Endothelial cell of umbilical vein (primary cell): Measurements from ENCODE around the gene SNX9.

Source experiments
- POLR2AphosphoS5 ChIP-seq: IDR thresholded peaks from 2 replicates; pipeline ENCODE4 v1.6.1; 2012; ENCODE audit warnings: low read depth, mild to moderate bottlenecking, control low read depth, low read length, moderate library complexity; ENCODE audit not compliant: insufficient read depth
- TF ChIP-seq, protein P1 (sequence below), 2 donors: IDR thresholded peaks; 1 replicate in 1 of 2; 2 replicates in 1 of 2; pipeline ENCODE4 v1.5.1; 2011; ENCODE audit warnings: low read length in 2 of 2, mild to moderate bottlenecking in 2 of 2, moderate library complexity in 2 of 2, control low read depth in 1 of 2, inconsistent platforms in 1 of 2, low read depth in 1 of 2; ENCODE audit not compliant: insufficient read depth in 1 of 2; ENCODE audit errors: extremely low read depth in 1 of 2

DNA sequence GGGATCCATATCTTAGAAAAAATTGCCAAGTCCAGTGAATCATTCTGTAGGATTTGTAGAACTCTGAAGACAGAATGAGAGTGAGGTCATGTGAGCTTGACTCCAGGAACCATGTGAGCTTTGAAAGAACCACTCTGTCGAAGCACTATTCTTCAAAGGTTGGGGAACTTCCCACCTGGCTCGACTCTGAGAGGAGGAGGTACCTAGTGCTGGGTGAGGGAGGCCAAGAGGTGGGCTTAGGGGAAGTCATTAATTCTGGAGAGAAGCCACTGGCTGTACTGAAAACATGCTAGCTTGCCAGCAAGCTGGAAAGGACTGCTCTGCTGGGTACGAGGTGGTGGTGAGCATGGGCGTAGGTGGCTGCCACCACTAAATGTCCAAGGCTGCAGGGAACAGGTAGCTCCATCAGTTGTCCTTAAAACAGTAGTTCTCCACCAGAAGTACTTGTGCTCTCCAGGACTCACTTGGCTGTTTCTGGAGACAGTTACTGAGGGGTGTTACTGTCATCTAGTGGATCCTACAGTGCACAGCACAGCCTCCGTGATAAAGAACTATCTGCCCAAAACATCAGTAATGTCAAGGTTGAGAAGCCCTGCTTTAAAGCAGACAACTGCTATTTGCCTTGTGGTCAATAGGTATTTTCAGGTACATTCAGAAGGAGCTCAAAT lies 124.0 kb downstream of the SNX9 start:
- TF ChIP-seq, protein P1, sequence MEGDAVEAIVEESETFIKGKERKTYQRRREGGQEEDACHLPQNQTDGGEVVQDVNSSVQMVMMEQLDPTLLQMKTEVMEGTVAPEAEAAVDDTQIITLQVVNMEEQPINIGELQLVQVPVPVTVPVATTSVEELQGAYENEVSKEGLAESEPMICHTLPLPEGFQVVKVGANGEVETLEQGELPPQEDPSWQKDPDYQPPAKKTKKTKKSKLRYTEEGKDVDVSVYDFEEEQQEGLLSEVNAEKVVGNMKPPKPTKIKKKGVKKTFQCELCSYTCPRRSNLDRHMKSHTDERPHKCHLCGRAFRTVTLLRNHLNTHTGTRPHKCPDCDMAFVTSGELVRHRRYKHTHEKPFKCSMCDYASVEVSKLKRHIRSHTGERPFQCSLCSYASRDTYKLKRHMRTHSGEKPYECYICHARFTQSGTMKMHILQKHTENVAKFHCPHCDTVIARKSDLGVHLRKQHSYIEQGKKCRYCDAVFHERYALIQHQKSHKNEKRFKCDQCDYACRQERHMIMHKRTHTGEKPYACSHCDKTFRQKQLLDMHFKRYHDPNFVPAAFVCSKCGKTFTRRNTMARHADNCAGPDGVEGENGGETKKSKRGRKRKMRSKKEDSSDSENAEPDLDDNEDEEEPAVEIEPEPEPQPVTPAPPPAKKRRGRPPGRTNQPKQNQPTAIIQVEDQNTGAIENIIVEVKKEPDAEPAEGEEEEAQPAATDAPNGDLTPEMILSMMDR (IDR thresholded peaks at IDR 0.05; ENCODE audit: extremely low read depth in 1 of 2, insufficient read depth in 1 of 2, low read depth in 1 of 2, low read length in 2 of 2): peak in 1 of 2 donors; percentile 14
- TF ChIP-seq POLR2AphosphoS5: peak; percentile 28
